ENCODE results near the gene NSD1.

GRCh38 chr5:177302354-177303110 lies 169.0 kb downstream of the NSD1 start:
- TF ChIP-seq POLR2A (IDR thresholded peaks at IDR 0.05), result no peak
- TF ChIP-seq, protein P1, sequence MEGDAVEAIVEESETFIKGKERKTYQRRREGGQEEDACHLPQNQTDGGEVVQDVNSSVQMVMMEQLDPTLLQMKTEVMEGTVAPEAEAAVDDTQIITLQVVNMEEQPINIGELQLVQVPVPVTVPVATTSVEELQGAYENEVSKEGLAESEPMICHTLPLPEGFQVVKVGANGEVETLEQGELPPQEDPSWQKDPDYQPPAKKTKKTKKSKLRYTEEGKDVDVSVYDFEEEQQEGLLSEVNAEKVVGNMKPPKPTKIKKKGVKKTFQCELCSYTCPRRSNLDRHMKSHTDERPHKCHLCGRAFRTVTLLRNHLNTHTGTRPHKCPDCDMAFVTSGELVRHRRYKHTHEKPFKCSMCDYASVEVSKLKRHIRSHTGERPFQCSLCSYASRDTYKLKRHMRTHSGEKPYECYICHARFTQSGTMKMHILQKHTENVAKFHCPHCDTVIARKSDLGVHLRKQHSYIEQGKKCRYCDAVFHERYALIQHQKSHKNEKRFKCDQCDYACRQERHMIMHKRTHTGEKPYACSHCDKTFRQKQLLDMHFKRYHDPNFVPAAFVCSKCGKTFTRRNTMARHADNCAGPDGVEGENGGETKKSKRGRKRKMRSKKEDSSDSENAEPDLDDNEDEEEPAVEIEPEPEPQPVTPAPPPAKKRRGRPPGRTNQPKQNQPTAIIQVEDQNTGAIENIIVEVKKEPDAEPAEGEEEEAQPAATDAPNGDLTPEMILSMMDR (IDR thresholded peaks at IDR 0.05), result no peak

Data from thyroid gland (tissue), 4 donors.